Psoas muscle (tissue), 8 donors: ENCODE data around the gene IL18BP. TPM values are rescaled to one million over a fixed set of nuclear protein-coding genes. Genes with fewer than 3 reads are reported as not detected.

ENCODE experiments used
- ATAC-seq, 4 donors: fragments of 200-7000 bp; cut with Tn5 transposase; one replicate each; pipeline ENCODE4 v1.9.1; 2020; ENCODE audit warnings: moderate library complexity in 3 of 4, mild to moderate bottlenecking in 2 of 4
- DNase-seq, 2 donors: peaks; one replicate each; pipeline ENCODE4 v3.0.0-alpha.2; 2020
- H3K27ac ChIP-seq: fragments of 200-600 bp; one replicate; pipeline ENCODE4 v1.8.0; 2022
- H3K27me3 ChIP-seq, 3 donors: fragments of 200-600 bp in 1 of 3; one replicate each; pipeline versions ENCODE4 v1.6.1 to v1.8.0; 2013 to 2022; ENCODE audit warnings: low read length in 2 of 3, mild to moderate bottlenecking in 2 of 3, moderate library complexity in 1 of 3; ENCODE audit not compliant: insufficient read depth in 3 of 3
- H3K36me3 ChIP-seq, 2 donors: fragments of 200-600 bp in 1 of 2; one replicate each; pipeline versions ENCODE4 v1.6.1 to v1.8.0; 2013 to 2022; ENCODE audit warnings: low read depth in 1 of 2, mild to moderate bottlenecking in 1 of 2, moderate library complexity in 1 of 2; ENCODE audit not compliant: insufficient read depth in 1 of 2
- H3K4me1 ChIP-seq: fragments of 200-600 bp; one replicate; pipeline ENCODE4 v1.8.0; 2022
- H3K4me3 ChIP-seq: fragments of 200-600 bp; one replicate; pipeline ENCODE4 v1.8.0; 2022; ENCODE audit warnings: mild to moderate bottlenecking
- H3K9me3 ChIP-seq: fragments of 200-600 bp; one replicate; pipeline ENCODE4 v1.8.0; 2022
- CTCF ChIP-seq: fragments of 200-600 bp; IDR thresholded peaks from one replicate; pipeline ENCODE4 v1.8.0; 2022; ENCODE audit warnings: antibody characterized with exemption
- WGBS, 3 donors: extraction: QIAGEN DNeasy Blood & Tissue Kit; methylation state at CpG; one replicate each; pipeline versions ENCODE4 v1.1.6 to v1.1.7; 2013; 5-methylcytosine and 5-hydroxymethylcytosine counted together
- intact Hi-C, 2 donors: fragments of 100-400 bp; cut with DNase I; formaldehyde crosslinking; loops; one replicate each; pipeline versions ENCODE4 v1.11.0 to v1.14.2; 2022
- polyA plus RNA-seq, 3 donors: library from polyadenylated mRNA; stranded (reverse); fragments of 200-250 nt; gene quantifications; one replicate each; pipeline ENCODE4 v1.2.3, GENCODE V29; 2013
- total RNA-seq, 4 donors: library from RNA; stranded (reverse); fragmentation: NEBNext Ultra II Directional in 2 of 4; extraction: Animal tissue kit (Norgen Biotek cat#: 25700) in 2 of 4; gene quantifications; one replicate each; pipeline versions ENCODE4 v1.2.1 to v1.2.4, GENCODE V29; 2021 to 2023
- donor health status: healthy with polysubstance abuse.
- donor health status: DM: no; HTN: no; CAD: no; lungs with moderate emphysema.
- donor health status: Bipolar disorder and iron deficiency.
- donor health status: healthy.
- donor health status: DM: yes; HTN: yes; CAD: no.
- donor health status: DM: no; HTN: no; CAD: no.
- donor health status: DM: no; HTN: no; CAD: no.
- donor health status: DM: yes; HTN: yes; CAD: no.

IL18BP gene
- total and polyA plus RNA-seq, 7 donors, result 1.5 to 4.4 (median 2.9) TPM

GRCh38 chr11:72037554-72038311 lies 39.0 kb downstream of the IL18BP start:
- no peaks in the 10 kb centered on the region for H3K27me3 ChIP-seq
- 35 to 41% (median 35%) methylated on average over 4 of the region's 4 CpGs for WGBS, 3 donors
- H3K36me3 ChIP-seq, result peaks cover 0 to 32% of the 10 kb centered on the region in 2 donors
- peak overlapping the region; percentile 86 for H3K4me3 ChIP-seq
- no peak for TF ChIP-seq CTCF
- H3K4me1 ChIP-seq, result peaks cover 60% of the 10 kb centered on the region
- DNase-seq (peak; percentile 31 to 63), ATAC-seq (no peak)
- intact Hi-C loops, result no loop called here
- no peaks in the 10 kb centered on the region for H3K9me3 ChIP-seq
- peak overlapping the region; percentile 82 for H3K27ac ChIP-seq

- Histone ChIP-seq H3K4me3 (peak overlapping the region; percentile 86), H3K27ac (peak overlapping the region; percentile 82), H3K9me3 (no peaks in the 10 kb centered on the region), H3K36me3 (peaks cover 0 to 24% of the 10 kb centered on the region in 2 donors), H3K27me3 (no peaks in the 10 kb centered on the region), H3K4me1 (peaks cover 53% of the 10 kb centered on the region)
- WGBS, 3 donors, result 0 to 5% (median 4%) methylated on average over 2 of the region's 2 CpGs
- ATAC-seq, result peak; percentile 62 to 71 (median 67)
- no peak for TF ChIP-seq CTCF
- intact Hi-C loops, result no loop called here
- peak; percentile 64 to 83 for DNase-seq
Observed at GRCh38 chr11:72038491-72038890, 39.8 kb downstream of the IL18BP start.

- intact Hi-C loops, result no loop called here
- peak in 1 of 4 donors; percentile 5 for ATAC-seq
- Histone ChIP-seq H3K4me1 (peaks cover 47% of the 10 kb centered on the region), H3K27me3 (no peaks in the 10 kb centered on the region), H3K27ac (peak overlapping the region; percentile 82), H3K9me3 (no peaks in the 10 kb centered on the region), H3K4me3 (peak overlapping the region; percentile 86), H3K36me3 (peaks cover 0 to 17% of the 10 kb centered on the region in 2 donors)
- TF ChIP-seq CTCF, result no peak
- DNase-seq, result no peak
- WGBS, 3 donors, result 12 to 23% (median 14%) methylated on average over 5 of the region's 5 CpGs
Observed at GRCh38 chr11:72039031-72039855, 40.5 kb downstream of the IL18BP start.

- Histone ChIP-seq H3K9me3 (no peaks in the 10 kb centered on the region), H3K36me3 (peaks cover 0 to 10% of the 10 kb centered on the region in 2 donors), H3K27ac (peak overlapping the region; percentile 82), H3K27me3 (no peaks in the 10 kb centered on the region), H3K4me3 (peak overlapping the region; percentile 86), H3K4me1 (peaks cover 47% of the 10 kb centered on the region)
- intact Hi-C loops, result loop anchor here (2.0 to 5.0 kb wide), 2 partner anchors 37 to 41 kb away; partner anchors contain the start of genes LRRC51 (in 1 of the 2) and NUMA1 (in 1 of the 2)
- ATAC-seq (no peak), DNase-seq (no peak)
- 2 to 6% (median 4%) methylated on average over 6 of the region's 6 CpGs for WGBS, 3 donors
- TF ChIP-seq CTCF, result no peak
Observed at GRCh38 chr11:72039856-72040401, 41.2 kb downstream of the IL18BP start.
